GM21367 (cell line): ENCODE measurements around the gene SLC25A4.
"Not testable (repeated sequence)": the region's sequence is repeated elsewhere in the genome, so short reads cannot be mapped to it uniquely, and the experiment has no call there.

Source experiments
- ATAC-seq: cut with Tn5 transposase; IDR thresholded peaks from one replicate; pipeline ENCODE4 v1.9.1; 2021; ENCODE audit not compliant: unreplicated experiment

SLC25A4 gene

DNA sequence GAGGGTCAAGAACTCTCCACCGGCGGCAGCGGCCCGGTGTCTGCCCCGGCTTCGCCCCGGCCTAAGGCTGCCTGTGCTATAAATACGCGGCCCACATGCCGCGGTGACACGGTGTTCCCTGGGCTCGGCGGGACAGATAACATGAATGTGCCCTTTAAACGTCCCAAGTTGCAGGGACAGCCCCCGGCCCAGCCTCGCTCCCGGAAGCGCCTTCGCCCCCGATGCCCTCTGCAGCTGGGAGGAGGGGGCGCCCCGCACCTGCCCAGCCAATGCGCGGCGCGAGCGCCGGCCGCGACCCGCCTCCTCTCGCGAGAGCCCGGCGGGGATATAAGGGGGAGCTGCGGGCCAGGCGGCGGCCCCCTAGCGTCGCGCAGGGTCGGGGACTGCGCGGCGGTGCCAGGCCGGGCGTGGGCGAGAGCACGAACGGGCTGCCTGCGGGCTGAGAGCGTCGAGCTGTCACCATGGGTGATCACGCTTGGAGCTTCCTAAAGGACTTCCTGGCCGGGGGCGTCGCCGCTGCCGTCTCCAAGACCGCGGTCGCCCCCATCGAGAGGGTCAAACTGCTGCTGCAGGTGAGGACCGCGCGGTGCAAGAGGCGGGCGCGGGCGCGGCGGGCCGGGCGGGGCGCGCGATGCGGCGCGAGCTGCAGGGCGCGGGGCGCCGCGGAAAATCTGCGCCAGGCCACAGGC, at the start of gene SLC25A4:
Gene SLC25A4, plus strand, starts transcription at position 355 of the 689 bp plus-strand sequence. Its CDS starts 107 bp downstream, at position 462.
- ATAC-seq, result peak; percentile 90

DNA sequence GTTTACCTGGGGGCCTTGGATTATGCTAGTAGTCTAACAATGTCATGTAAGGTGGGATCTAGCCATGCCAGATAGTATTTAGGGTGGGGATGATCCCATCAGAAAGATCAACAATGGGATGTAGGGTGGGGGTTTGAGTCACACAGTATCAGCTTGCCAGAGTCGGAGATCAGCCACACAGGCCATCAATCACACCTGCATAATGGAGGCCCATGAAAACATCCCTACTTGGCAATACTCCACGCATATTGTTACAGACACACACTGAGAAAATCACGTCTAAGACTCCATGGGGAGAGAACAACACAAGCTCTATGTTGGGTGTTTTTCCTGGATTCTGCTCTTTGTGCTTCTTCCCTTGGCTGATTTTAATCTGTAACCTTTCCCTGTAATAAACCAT, 49.5 kb upstream of the SLC25A4 start:
- ATAC-seq, result no peak

DNA sequence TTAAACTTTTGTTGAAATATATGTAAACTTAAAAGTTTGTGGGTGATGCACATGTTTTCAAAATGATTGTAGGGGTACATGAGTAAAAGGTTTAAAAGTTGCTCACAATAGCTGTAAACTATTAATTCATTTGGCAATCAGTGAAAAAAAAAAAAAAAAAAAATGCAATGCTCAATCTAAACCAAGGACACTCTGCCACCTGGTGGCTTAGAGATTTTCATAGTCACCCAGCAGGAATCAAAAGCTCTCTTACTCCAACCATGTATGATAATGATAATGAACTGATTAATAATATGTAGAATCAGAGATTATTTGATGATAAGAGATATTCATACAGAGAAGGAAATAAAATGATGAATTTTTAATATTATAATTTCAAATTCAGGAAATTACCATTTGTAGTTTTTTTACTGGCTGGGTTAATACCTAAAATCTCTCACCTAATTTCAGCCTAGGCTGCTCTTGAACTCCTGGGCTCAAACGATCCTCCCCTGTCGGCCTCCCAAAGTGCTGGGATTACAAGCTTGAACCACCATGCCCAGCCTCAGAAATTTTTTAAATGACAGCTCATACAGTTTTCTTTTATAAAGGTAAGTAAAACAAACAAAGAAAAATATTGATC, 46.9 kb upstream of the SLC25A4 start:
- no peak for ATAC-seq

DNA sequence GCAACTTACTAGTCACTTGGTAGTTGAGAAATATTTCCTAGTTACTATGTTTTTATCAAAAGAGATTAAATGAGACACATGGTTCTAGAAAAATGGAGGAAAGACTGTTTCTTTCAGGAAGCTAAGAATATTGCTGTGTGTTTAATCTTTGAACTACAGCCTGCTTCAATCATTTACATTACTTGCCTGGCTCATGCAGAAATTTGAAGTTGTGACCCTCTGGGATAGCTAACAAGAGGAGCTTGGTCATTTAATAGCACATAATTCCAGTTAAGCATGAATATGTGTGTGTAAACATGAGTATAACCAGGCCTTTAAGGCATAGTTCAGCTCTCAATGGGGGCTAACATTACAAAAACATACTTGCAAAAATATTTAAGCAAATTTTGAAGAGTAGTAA, 44.6 kb upstream of the SLC25A4 start:
- no peak for ATAC-seq

DNA sequence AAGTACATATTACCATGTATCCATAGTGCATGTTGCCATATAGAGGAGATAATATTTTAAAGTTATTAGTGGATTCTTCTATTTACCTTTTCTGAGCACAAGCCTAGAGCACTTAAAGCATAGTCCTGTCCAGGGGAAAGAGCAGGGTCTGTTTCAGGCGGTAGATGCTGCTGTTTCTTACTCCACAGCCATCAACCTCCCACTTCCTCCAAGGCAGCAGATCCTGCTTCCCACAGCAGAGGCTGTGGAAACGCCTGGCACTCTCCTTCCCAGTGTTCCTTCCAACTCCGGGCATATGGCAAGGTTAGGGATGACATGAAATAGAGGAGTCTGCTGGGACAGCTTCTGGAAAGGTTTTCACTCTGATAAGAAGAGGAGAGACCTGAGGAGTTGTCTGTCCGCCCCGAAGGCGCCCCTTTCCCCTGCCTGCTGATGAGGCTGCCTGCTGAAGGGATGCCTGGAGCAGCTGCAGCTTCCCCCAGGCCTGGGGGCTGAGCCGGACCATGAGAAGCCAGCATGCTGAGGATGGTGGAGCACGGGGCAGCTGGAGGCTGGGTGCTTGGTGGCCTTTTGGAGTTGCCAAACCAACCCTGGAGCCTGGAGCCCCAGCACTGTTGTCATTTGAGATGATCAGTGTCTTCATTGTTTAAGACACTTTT, 43.9 kb upstream of the SLC25A4 start:
- ATAC-seq, result no peak

DNA sequence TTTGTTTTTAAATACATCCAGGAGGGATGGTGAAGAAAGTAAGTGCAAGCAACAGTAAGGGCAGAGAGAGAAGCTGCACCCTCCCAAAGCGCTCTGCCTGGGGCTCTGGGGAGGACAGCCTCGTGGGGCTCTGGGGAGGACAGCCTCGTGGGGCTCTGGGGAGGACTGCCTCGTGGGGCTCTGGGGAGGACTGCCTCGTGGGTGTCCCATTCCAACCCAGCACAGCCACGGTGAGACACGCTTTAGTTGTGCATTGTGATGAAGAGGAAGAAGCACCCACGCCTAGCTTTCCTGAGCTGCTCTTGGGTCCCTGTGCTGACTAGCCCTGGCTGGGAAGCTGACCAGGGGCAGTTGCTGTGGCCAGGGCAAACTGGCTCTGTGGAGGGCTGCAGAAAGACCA, 43.1 kb upstream of the SLC25A4 start:
- no peak for ATAC-seq

DNA sequence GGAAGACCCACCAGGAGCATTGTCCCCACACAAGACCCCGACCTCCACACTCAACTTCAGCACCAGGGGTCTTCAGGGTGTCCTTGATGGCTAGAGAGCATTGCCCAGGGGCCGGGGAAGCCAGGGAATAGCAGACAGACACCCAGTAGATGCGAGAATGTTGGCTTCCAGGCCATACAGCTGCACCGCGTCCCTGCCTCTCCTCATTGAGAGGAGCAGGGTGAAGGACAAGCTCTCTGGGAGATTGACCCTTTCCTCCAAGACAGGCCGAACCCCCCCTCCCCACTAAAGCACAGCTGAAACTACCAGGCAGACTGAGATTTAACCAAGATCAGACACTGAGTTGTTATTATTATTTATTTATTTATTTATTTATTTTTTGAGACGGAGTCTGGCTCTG, 42.6 kb upstream of the SLC25A4 start:
- no peak for ATAC-seq

DNA sequence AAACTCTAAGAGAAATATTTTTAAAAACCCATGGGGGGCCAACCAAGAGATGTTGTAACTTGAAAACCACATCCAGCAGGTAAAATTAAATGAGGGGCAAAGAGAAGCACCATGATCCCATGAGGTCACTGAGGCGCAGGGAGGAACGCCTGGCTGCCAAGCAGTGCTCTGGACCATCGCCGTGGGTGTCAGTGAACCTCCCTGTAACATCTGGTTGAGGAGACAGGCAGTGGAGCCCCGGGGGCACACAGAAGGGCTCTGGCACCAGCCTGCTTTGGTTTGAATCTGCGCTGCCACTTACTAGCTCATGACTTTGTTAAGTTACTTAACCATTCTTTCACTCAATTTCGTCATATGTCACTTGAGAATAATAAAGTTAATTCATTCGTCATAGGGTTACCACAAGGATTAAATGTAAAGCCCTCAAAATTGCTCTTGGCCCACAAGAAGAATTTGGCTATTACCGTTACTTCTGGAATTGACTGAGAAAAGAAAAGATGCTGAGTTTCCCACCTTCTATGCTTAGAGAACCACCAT, 41.6 kb upstream of the SLC25A4 start:
- ATAC-seq, result no peak

DNA sequence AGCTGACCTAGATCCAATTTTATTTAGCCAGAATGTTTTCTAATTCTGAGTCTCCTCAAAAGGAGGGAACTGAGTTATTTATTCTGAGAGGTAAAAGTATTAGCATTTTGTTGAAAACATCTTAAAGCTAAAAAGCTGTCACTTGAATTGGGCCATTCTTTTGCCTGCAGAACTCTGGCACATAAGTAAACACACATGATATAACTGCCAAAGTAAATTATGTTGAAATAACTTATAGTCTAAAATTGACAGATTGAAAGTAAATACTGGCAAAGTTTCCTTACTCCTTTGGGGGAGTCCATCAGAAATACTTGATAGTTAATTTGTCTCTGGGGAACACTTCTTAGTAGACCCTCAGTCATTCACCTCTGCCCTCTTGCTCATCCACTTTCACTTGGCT, 38.3 kb upstream of the SLC25A4 start:
- ATAC-seq, result no peak

DNA sequence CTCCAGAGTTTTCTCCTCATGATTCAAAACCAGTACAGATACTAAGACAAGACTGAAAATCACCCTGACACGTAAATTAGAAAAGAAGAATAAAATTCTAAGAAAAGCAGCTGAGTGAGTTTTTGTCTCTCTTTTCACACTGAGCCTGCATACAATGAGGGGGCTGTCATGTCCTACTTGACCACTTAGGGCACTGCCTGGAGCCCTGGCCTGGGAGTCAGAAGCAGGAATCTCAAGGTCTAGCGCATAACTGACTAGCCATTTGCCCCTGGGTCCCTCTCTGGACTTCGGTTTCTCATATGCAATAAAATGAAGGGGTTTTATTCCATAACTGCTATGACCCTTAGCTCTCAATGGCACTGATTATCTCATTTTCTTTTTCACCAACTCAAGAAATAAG, 36.7 kb upstream of the SLC25A4 start:
- ATAC-seq, result no peak

DNA sequence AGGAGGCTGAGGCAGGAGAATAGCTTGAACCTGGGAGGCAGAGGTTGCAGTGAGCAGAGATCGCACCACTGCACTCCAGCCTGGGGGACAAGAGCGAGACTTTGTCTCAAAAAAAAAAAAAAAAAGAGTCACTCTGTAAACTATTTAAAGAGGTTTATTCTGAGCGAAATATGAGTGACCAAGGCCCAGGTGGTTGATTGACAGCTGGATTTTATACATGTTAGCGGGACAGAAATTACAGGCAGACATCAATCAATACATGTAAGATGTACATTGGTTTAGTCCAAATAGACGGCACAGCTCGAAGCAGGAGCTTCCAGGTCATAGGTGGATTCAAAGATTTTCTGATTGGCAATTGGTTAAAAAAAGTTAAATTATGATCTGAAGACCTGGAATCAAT, 35.5 kb upstream of the SLC25A4 start:
- not testable (repeated sequence) for ATAC-seq

DNA sequence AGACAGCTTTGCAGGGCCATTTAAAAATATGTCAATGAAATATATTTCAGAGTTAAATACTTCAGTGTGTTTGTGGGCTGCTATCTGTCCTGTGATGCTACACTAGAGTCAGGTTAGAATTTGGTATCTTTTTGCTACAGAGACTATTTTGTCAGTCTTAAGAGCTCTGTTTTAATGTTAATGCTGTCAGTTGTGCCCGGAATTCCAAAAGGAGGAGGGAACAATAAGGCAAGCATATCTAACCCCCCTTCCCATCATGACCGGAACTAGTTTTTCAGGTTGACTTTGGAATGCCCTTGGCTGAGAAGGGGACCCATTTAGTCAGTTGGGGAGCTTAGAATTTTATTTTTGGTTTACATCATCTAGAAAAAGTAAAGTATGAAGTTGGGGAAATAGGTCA, 34.9 kb upstream of the SLC25A4 start:
- ATAC-seq, result no peak

DNA sequence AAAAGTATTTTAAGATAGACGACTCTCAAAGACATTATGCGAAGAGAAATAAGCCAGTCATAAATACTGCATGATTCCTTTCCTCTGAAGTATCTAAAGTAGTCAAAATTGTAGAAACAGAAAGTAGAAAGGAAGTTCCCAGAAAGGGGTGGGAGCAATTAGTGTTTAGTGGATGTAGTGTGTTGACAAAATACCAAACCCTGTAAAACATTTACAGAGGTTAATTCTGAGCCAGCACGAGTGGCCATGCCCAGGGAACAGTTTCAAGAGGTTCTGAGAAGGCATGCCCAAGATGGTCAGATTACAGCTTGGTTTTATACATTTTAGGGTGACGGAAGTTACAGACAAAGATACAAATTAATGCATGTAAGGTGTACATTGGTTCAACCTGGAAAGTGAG, 34.4 kb upstream of the SLC25A4 start:
- no peak for ATAC-seq

DNA sequence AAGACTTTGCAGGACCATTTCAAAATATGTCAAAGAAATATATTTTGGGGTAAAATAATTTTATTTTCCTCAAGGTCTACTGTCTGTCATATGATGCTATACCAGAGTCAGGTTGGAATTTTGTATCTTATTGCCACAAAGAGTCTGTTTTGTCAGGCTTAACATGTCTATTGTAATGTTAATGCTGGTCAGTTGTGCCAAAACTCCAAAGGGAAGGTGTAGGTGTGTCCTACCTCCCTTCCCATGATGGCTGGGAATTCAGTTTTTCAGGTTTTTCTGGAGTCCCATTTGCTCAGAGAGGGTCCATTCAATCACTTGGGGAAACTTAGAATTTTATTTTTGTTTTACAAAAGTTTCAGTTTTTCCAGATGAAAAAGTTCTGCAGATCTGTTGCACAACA, 33.3 kb upstream of the SLC25A4 start:
- ATAC-seq, result no peak

DNA sequence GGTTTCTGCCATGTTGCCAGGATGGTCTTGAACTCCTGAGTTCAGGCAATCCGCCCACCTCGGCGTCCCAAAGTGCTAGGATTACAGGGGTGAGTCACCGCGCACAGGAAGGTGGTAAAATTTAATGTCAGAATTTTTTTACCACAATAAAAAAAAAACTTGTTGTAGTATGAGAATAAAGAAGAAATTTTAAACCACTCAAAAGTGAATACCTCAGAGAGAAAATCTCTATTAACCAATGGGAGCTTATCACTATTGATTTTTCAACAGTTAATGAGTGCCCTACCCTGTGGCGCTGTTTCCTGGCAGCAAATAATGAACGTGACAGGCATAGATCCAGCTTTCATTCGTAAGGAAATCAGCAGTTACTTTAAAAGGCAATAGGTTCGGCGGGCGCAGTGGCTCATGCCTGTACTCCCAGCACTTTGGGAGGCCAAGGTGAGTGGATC, 32.7 kb upstream of the SLC25A4 start:
- ATAC-seq, result no peak

DNA sequence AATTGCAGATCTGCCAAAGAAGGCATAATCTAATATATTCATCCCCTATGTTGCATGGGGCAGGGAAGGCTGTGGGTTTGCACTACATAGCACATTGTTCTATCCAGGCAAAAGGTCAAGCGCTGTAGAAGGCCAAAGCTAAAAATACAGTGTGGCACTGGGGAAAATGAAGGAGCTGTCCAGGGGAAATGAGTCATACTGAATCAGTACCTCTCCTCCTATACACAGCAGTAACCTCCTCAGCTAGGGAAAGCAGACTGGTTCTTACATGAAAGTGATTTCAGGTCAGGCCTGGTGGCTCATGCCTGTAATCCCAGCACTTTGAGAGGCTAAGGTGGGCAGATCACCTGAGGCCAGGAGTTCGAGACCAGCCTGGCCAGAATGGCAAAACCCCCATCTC, 31.0 kb upstream of the SLC25A4 start:
- no peak for ATAC-seq

DNA sequence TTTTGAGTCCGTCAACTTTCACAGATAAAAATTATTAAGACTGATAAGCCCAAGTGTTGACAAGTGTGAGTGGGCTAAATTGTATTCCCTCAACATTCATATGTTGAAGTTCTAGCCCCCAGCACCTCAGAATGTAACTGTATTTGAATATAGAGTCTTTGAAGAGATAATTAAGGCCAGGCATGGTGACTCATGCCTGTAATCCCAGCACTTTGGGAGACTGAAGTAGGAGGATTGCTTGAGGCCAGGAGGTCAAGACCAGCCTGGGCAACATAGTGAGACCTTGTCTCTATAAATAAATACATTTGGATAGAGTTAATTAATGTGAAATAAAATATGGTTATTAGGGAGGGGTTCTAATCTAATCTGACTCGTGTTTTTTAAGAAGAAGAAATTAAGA, 29.7 kb upstream of the SLC25A4 start:
- ATAC-seq, result no peak

DNA sequence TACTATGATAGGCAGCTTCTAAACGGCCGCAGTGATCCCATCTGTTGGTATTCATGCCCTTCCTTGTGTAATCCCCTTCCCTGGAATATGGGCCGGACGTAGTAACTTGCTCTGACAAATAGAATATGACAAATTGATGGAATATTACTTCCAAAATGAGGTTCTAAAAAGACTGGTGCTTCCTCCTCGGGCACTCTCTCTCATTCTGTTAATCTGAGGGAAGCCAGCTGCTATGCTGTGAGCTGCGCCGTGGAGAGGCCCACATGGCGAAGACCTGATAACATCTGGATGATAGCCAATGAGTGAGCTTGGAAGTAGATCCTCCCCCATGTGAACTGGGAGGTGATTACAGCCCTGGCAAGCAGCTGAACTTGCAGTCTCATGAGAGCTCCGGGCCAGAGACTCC, 27.2 kb upstream of the SLC25A4 start:
- no peak for ATAC-seq

DNA sequence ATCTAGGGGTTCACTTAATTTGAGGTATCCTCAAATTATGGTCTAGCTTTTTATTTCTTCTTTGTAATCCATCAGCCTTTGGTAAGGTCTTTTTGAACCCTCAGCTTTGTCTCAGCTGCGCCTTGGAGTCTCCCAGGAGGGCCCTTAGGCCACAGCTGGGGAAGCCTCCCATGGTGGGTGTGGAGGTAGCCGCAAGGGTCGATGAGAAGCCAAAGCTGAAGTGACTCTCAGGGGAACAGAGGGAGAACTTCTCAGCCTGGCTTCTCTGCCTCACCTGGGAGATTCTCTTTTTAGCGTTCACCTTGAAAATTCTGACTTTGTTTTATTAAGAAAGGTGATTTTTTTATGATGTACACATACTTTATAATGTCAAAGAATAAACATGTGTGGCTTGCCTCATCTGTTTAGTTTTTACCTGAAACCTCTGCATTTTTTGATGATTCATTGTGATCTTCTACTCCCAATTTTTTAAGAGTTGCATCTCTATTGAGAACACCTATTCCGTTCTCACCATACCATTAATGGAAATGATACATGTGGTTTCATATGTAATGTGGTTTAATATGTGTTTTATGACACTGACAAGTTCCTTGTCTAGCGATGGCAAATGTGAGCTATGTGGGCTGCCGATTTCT, 25.6 kb upstream of the SLC25A4 start:
- ATAC-seq, result no peak

DNA sequence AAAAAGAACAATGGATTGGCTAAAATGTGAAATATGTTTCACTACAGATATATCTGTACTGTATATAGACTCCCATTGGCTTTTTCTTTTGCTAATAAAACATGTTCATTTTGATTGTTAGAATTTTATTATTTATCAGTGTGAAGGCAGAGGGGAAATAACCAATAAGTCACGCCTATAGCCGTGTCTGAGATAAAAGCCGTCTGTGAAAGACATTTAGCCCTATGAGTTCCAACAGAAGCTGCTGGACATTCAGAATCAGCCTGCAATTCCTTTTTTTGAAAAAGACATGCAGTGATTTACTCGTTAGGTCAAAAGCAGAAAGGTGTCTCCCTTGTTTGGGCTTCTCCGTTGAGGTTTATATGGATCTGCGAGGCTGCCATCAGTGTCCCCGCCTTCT, 24.2 kb upstream of the SLC25A4 start:
- no peak for ATAC-seq

DNA sequence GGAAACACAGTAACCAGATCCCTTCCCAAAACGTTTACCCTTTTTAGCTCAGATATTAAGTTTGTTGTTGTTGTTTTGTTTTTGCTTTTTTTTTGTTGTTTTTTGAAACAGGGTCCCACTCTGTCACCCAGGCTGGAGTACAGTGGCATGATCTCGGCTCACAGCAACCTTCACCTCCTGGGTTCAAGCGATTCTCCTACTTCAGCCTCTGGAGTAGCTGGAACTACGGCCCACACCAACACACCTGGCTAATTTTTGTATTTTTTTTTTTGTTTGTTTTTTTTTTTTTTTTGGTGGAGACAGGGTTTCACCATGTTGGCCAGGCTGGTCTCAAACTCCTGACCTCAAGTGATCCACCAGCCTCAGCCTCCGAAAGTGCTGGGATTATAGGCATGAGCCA, 23.6 kb upstream of the SLC25A4 start:
- not testable (repeated sequence) for ATAC-seq
